Measurements from ENCODE around the gene CD74. TPM values are rescaled to one million over a fixed set of nuclear protein-coding genes. Genes with fewer than 3 reads are reported as not detected.

CD74 gene
- total and polyA plus RNA-seq, 10 of the 15 experiments (the other 5 are each of a cell fraction or from before 2014, with no cell fraction given), result 1,387 to 11,063 (median 3,922) TPM

DNA sequence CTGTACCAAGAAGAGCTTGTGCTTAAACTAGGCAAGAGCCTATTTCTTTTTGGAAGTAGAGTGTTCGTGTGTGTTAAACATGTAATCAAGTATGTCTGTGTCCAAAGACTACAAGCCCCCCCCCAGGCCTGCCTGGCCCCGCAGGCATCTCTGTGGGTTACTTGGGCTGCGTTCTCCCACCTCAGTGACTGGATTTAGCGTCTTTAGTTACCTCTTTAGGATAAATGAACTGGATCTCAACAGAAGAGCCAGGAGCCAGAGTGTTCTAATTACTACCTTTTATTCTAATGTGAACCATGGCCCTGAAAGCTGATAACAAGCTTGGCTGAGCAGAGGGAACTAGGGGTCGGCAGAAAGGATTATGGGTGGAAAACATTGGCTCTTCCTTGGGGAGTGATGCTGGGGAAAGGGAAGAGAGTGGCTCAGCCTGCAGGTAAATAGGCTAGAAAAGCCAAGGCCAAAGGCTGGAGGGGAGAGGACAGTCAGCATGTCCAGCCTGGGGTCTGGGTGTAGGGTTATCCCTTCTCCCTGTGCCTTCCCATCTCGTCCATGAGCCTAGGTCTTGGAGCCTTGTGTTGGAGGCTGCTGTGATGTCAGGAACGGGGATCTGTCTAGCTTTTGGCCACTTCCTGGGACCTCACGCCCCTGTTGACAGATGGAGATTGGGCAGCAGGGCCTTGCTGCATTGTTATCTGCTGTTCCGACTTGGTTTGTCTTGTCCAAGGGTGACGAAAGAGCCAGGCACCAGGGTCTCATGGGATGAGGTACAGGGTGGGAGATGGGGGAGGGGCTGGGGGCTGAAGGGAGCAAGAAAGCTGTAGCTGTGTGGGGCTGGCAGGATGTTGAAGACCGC lies 11.1 kb downstream of the CD74 start:
- Histone ChIP-seq H3K4me2 (ENCODE audit: control insufficient read depth, insufficient read depth) (no peak overlapping the region), H3K79me2 (ENCODE audit: control insufficient read depth, insufficient read depth, low read length) (peaks cover 10% of the 10 kb centered on the region), H3K36me3 (ENCODE audit: control insufficient read depth in 2 of 2, insufficient read depth in 2 of 2, low read length in 1 of 2) (peaks cover 50 to 55% of the 10 kb centered on the region in 2 experiments), H3K27ac (ENCODE audit: control insufficient read depth, insufficient read depth) (no peak overlapping the region), H3K9me3 (replicated peaks; ENCODE audit: control insufficient read depth, insufficient read depth, low read length) (no peaks in the 10 kb centered on the region), H3K4me1 (ENCODE audit: control insufficient read depth, insufficient read depth, low read length) (peaks cover 3% of the 10 kb centered on the region), H3K9ac (ENCODE audit: control insufficient read depth, insufficient read depth, low read length) (no peak overlapping the region), H2AFZ (ENCODE audit: control insufficient read depth, low read depth, low read length) (no peak overlapping the region), H3K4me3 (no peak overlapping the region), H3K27me3 (replicated peaks in 1 of 2; ENCODE audit: control insufficient read depth in 2 of 2, insufficient read depth in 2 of 2, low read length in 1 of 2) (no peaks in the 10 kb centered on the region), H4K20me1 (ENCODE audit: control insufficient read depth, insufficient read depth) (peaks cover 39% of the 10 kb centered on the region)
- in situ Hi-C loops (cut with MboI), result no loop called here
- WGBS (ENCODE audit: insufficient coverage, insufficient replicate concordance, low lambda C conversion rate, missing lambda C conversion rate), result 13% methylated on average over 10 of the region's 11 CpGs
- CTCF ChIA-PET, result interaction anchor here (0.8 to 14.0 kb wide), 3 partner anchors 9 to 48 kb away, joined by 3 to 274 read pairs (median 3); no protein-coding TSS in a partner anchor
- intact Hi-C loops (cut with micrococcal nuclease; ENCODE audit: unreplicated experiment), result no loop called here
- SMC1A ChIA-PET (ENCODE audit: uncharacterized antibody, unreplicated experiment), result interaction anchor here (0.9 to 8.1 kb wide), 4 partner anchors 11 to 38 kb away, joined by 3 to 127 read pairs (median 8); partner anchors contain the start of gene CD74
- no peak for FAIRE-seq
- peak; percentile 0; the same call in 2 of the 3 replicates for ATAC-seq
- POLR2A ChIA-PET, result interaction anchor here (0.5 to 4.9 kb wide), 9 partner anchors 9 to 918 kb away, joined by 3 to 39 read pairs (median 4); partner anchors contain the start of gene CD74
- no peak for DNase-seq (ENCODE audit: low read depth, low spot score)
- TSS peak; percentile 91 for BruUV-seq (replicated peaks)
- RAD21 ChIA-PET (ENCODE audit: unreplicated experiment), result interaction anchor here (1.1 to 8.6 kb wide), 5 partner anchors 9 to 32 kb away, joined by 3 to 115 read pairs (median 8); partner anchors contain the start of gene CD74
- TF ChIP-seq, protein P1, sequence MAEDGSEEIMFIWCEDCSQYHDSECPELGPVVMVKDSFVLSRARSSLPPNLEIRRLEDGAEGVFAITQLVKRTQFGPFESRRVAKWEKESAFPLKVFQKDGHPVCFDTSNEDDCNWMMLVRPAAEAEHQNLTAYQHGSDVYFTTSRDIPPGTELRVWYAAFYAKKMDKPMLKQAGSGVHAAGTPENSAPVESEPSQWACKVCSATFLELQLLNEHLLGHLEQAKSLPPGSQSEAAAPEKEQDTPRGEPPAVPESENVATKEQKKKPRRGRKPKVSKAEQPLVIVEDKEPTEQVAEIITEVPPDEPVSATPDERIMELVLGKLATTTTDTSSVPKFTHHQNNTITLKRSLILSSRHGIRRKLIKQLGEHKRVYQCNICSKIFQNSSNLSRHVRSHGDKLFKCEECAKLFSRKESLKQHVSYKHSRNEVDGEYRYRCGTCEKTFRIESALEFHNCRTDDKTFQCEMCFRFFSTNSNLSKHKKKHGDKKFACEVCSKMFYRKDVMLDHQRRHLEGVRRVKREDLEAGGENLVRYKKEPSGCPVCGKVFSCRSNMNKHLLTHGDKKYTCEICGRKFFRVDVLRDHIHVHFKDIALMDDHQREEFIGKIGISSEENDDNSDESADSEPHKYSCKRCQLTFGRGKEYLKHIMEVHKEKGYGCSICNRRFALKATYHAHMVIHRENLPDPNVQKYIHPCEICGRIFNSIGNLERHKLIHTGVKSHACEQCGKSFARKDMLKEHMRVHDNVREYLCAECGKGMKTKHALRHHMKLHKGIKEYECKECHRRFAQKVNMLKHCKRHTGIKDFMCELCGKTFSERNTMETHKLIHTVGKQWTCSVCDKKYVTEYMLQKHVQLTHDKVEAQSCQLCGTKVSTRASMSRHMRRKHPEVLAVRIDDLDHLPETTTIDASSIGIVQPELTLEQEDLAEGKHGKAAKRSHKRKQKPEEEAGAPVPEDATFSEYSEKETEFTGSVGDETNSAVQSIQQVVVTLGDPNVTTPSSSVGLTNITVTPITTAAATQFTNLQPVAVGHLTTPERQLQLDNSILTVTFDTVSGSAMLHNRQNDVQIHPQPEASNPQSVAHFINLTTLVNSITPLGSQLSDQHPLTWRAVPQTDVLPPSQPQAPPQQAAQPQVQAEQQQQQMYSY (CRISPR knock-in tag; IDR thresholded peaks at IDR 0.05), result no peak; the same call in none of the 2 replicates
- TF ChIP-seq ZNF217 (IDR thresholded peaks at IDR 0.05) (no peak), SREBF1 (IDR thresholded peaks at IDR 0.05; ENCODE audit: low read length) (no peak), TCF12 (IDR thresholded peaks at IDR 0.05; ENCODE audit: low read depth, low read length) (peak; percentile 6; the same call in 1 of the 2 replicates), TAF1 (IDR thresholded peaks at IDR 0.05; ENCODE audit: borderline replicate concordance, low read depth, low read length) (peak; percentile 21; the same call in 1 of the 2 replicates), JUNB (IDR thresholded peaks at IDR 0.05) (no peak), YBX1 (IDR thresholded peaks at IDR 0.05) (no peak), EGR1 (IDR thresholded peaks at IDR 0.05; ENCODE audit: borderline replicate concordance in 1 of 2, low read depth in 2 of 2, low read length in 2 of 2) (peak in 1 of 2 experiments; percentile 3; a peak in 1 of 3 replicates), NBN (IDR thresholded peaks at IDR 0.05) (no peak), NR2C1 (IDR thresholded peaks at IDR 0.05) (no peak), RFX5 (IDR thresholded peaks at IDR 0.05; ENCODE audit: low read depth, low read length) (no peak)
- TF ChIP-seq, protein P2, sequence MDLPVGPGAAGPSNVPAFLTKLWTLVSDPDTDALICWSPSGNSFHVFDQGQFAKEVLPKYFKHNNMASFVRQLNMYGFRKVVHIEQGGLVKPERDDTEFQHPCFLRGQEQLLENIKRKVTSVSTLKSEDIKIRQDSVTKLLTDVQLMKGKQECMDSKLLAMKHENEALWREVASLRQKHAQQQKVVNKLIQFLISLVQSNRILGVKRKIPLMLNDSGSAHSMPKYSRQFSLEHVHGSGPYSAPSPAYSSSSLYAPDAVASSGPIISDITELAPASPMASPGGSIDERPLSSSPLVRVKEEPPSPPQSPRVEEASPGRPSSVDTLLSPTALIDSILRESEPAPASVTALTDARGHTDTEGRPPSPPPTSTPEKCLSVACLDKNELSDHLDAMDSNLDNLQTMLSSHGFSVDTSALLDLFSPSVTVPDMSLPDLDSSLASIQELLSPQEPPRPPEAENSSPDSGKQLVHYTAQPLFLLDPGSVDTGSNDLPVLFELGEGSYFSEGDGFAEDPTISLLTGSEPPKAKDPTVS (IDR thresholded peaks at IDR 0.05; ENCODE audit: low read depth, low read length), result no peak
- TF ChIP-seq, protein P3, sequence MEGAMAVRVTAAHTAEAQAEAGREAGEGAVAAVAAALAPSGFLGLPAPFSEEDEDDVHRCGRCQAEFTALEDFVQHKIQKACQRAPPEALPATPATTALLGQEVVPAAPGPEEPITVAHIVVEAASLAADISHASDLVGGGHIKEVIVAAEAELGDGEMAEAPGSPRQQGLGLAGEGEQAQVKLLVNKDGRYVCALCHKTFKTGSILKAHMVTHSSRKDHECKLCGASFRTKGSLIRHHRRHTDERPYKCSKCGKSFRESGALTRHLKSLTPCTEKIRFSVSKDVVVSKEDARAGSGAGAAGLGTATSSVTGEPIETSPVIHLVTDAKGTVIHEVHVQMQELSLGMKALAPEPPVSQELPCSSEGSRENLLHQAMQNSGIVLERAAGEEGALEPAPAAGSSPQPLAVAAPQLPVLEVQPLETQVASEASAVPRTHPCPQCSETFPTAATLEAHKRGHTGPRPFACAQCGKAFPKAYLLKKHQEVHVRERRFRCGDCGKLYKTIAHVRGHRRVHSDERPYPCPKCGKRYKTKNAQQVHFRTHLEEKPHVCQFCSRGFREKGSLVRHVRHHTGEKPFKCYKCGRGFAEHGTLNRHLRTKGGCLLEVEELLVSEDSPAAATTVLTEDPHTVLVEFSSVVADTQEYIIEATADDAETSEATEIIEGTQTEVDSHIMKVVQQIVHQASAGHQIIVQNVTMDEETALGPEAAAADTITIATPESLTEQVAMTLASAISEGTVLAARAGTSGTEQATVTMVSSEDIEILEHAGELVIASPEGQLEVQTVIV (IDR thresholded peaks at IDR 0.05; ENCODE audit: borderline replicate concordance, partially characterized antibody), result no peak
- TF ChIP-seq, protein P4, sequence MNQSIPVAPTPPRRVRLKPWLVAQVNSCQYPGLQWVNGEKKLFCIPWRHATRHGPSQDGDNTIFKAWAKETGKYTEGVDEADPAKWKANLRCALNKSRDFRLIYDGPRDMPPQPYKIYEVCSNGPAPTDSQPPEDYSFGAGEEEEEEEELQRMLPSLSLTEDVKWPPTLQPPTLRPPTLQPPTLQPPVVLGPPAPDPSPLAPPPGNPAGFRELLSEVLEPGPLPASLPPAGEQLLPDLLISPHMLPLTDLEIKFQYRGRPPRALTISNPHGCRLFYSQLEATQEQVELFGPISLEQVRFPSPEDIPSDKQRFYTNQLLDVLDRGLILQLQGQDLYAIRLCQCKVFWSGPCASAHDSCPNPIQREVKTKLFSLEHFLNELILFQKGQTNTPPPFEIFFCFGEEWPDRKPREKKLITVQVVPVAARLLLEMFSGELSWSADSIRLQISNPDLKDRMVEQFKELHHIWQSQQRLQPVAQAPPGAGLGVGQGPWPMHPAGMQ (IDR thresholded peaks at IDR 0.05; ENCODE audit: borderline replicate concordance), result no peak

Measured in GM12878 (cell line).